Endothelial cell of umbilical vein (primary cell): ENCODE measurements around the gene SAMD11. TPM values are rescaled to one million over a fixed set of nuclear protein-coding genes. Genes with fewer than 3 reads are reported as not detected.

Source experiments
- BruUV-seq: library from RNA; stranded (reverse); fragments of 400-500 nt; replicated peaks from 2 replicates; lab custom pipeline; 2021; lab: Mats Ljungman, UMichigan
- CTCF ChIA-PET: fragments of 300-600, 350-600 bp; sonication (Branson Sonifier 250); formaldehyde crosslinking; loops from one replicate; lab custom pipeline; 2021; ENCODE audit warnings: antibody characterized with exemption, inconsistent platforms; lab: Charles Lee
- POLR2A ChIA-PET: fragments of 300-600, 350-600 bp; sonication (Branson Sonifier 250); formaldehyde crosslinking; loops from one replicate; lab custom pipeline; 2021; ENCODE audit warnings: antibody characterized with exemption, inconsistent platforms; lab: Charles Lee
- DNase-seq: peaks from one replicate; pipeline ENCODE4 v3.0.0-alpha.2; 2011; ENCODE audit warnings: low read depth, low spot score
- FAIRE-seq: peaks from 2 replicates; lab custom pipeline; 2011; peaks lifted over from hg19 to GRCh38; lab: Jason Lieb, UNC
- H2AFZ ChIP-seq: 2 replicates; pipeline ENCODE4 v1.6.0; 2012; ENCODE audit warnings: low read depth, low read length, control low read depth, inconsistent platforms
- H3K27ac ChIP-seq: 2 replicates; pipeline ENCODE4 v1.5.1; 2011; ENCODE audit warnings: low read depth, mild to moderate bottlenecking, control low read depth, low read length, moderate library complexity; ENCODE audit not compliant: insufficient read depth
- H3K27me3 ChIP-seq, 2 experiments: 2 replicates each; pipeline versions ENCODE4 v1.6.0 to v1.6.1; 2011; ENCODE audit warnings: low read length in 2 of 2, mixed read lengths in 1 of 2; ENCODE audit not compliant: control insufficient read depth in 2 of 2, insufficient read depth in 2 of 2
- H3K36me3 ChIP-seq, 2 experiments: 2 replicates in 1 of 2; 3 replicates in 1 of 2; pipeline ENCODE4 v1.5.1; 2011; ENCODE audit warnings: low read length in 2 of 2, mild to moderate bottlenecking in 1 of 2, moderate library complexity in 1 of 2; ENCODE audit not compliant: control insufficient read depth in 2 of 2, insufficient read depth in 2 of 2; ENCODE audit errors: extremely low read depth in 1 of 2
- H3K4me1 ChIP-seq: 3 replicates; pipeline ENCODE4 v1.5.1; 2011; ENCODE audit warnings: mild to moderate bottlenecking, low read length; ENCODE audit not compliant: control insufficient read depth, insufficient read depth; ENCODE audit errors: extremely low read depth
- H3K4me2 ChIP-seq: 2 replicates; pipeline ENCODE4 v1.6.1; 2011; ENCODE audit warnings: low read length, control low read depth, mixed read lengths; ENCODE audit not compliant: insufficient read depth
- H3K4me3 ChIP-seq, 3 experiments: fragments of 200-600 bp in 1 of 3; sonication (generic), shearing (Covaris generic) in 1 of 3; replicated peaks in 1 of 3; 2 replicates each; pipeline ENCODE4 v1.5.1; 2011 to 2016; ENCODE audit warnings: control low read depth in 3 of 3, low read length in 3 of 3, mild to moderate bottlenecking in 2 of 3, inconsistent platforms in 1 of 3, low read depth in 1 of 3, moderate library complexity in 1 of 3; ENCODE audit not compliant: insufficient read depth in 1 of 3
- H3K79me2 ChIP-seq: 2 replicates; pipeline ENCODE4 v1.6.0; 2012; ENCODE audit warnings: low read length, inconsistent platforms; ENCODE audit not compliant: control insufficient read depth, insufficient read depth
- H3K9ac ChIP-seq: replicated peaks from 2 replicates; pipeline ENCODE3; 2011; ENCODE audit warnings: low read length, control low read depth; ENCODE audit not compliant: insufficient read depth; ENCODE audit errors: extremely low read depth
- H3K9me1 ChIP-seq: replicated peaks from 3 replicates; pipeline ENCODE4 v1.6.0; 2011; ENCODE audit warnings: mild to moderate bottlenecking, low read length; ENCODE audit not compliant: control insufficient read depth, insufficient read depth; ENCODE audit errors: extremely low read depth
- H3K9me3 ChIP-seq: replicated peaks from 2 replicates; pipeline ENCODE4 v1.5.1; 2012; ENCODE audit warnings: low read length, inconsistent platforms; ENCODE audit not compliant: control insufficient read depth, insufficient read depth
- H4K20me1 ChIP-seq: replicated peaks from 2 replicates; pipeline ENCODE3; 2011; ENCODE audit warnings: mild to moderate bottlenecking, low read length; ENCODE audit not compliant: control insufficient read depth, insufficient read depth; ENCODE audit errors: extremely low read depth
- CTCF ChIP-seq, 2 donors: IDR thresholded peaks; 1 replicate in 1 of 2; 2 replicates in 1 of 2; pipeline ENCODE4 v1.5.1; 2011; ENCODE audit warnings: low read length in 2 of 2, mild to moderate bottlenecking in 2 of 2, moderate library complexity in 2 of 2, control low read depth in 1 of 2, inconsistent platforms in 1 of 2, low read depth in 1 of 2; ENCODE audit not compliant: insufficient read depth in 1 of 2; ENCODE audit errors: extremely low read depth in 1 of 2
- EZH2 ChIP-seq: IDR thresholded peaks from 2 replicates; pipeline ENCODE4 v1.6.1; 2012; ENCODE audit warnings: borderline replicate concordance, low read depth, mild to moderate bottlenecking, moderate library complexity, low read length, inconsistent platforms; ENCODE audit not compliant: severe bottlenecking
- FOS ChIP-seq: IDR thresholded peaks from 2 replicates; pipeline ENCODE4 v1.6.1; 2011; ENCODE audit warnings: mild to moderate bottlenecking, low read length, moderate library complexity, borderline replicate concordance; ENCODE audit not compliant: insufficient read depth
- GATA2 ChIP-seq: IDR thresholded peaks from 2 replicates; pipeline ENCODE4 v1.7.0; 2011; ENCODE audit warnings: low read depth, mild to moderate bottlenecking, moderate library complexity, mixed read lengths, low read length; ENCODE audit not compliant: insufficient read length, insufficient read depth
- JUN ChIP-seq: IDR thresholded peaks from 2 replicates; pipeline ENCODE4 v1.6.1; 2011; ENCODE audit warnings: borderline replicate concordance, low read depth; ENCODE audit not compliant: insufficient read length, insufficient read depth
- MAX ChIP-seq: IDR thresholded peaks from 2 replicates; pipeline ENCODE4 v1.6.1; 2011; ENCODE audit not compliant: insufficient read depth, insufficient read length
- MYC ChIP-seq: IDR thresholded peaks from one replicate; pipeline ENCODE4 v1.6.1; 2011; ENCODE audit warnings: mild to moderate bottlenecking, low read depth, low read length
- POLR2A ChIP-seq: IDR thresholded peaks from 2 replicates; pipeline ENCODE4 v1.6.1; 2012; ENCODE audit warnings: low read depth, mild to moderate bottlenecking, control low read depth, low read length
- POLR2AphosphoS5 ChIP-seq: IDR thresholded peaks from 2 replicates; pipeline ENCODE4 v1.6.1; 2012; ENCODE audit warnings: low read depth, mild to moderate bottlenecking, control low read depth, low read length, moderate library complexity; ENCODE audit not compliant: insufficient read depth
- dilution Hi-C: fragments of 300-500 bp; cut with MboI; formaldehyde crosslinking; loops from one replicate; pipeline ENCODE4 v1.15.0; 2019; ENCODE audit warnings: low sequenced_read_pairs; ENCODE audit not compliant: extremely low pct_ligation_motif_present
- intact Hi-C: fragments of 100-400 bp; cut with micrococcal nuclease; formaldehyde crosslinking; loops from one replicate; pipeline ENCODE4 v1.10.0; 2022
- polyA plus RNA-seq, 4 experiments: library from polyadenylated mRNA; depleted of rRNA in 3 of 4; stranded (reverse) in 3 of 4; unstranded in 1 of 4; fragments of >200 nt; gene quantifications; 2 replicates each; pipeline versions ENCODE4 v1.2.1 to v1.2.3, GENCODE V29; 2011 to 2012; ENCODE audit warnings: missing spikeins in 1 of 4
- total RNA-seq: library from RNA; stranded (reverse); gene quantifications from 2 replicates; pipeline ENCODE4 v1.2.3, GENCODE V29; 2021

SAMD11 gene
- total and polyA plus RNA-seq, 2 donors (not counting 3 experiments of a cell fraction or from before 2014, with no cell fraction given): not detected

- Histone ChIP-seq H4K20me1 (no peaks in the 10 kb centered on the region), H3K36me3 (no peaks in the 10 kb centered on the region), H3K4me2 (no peak overlapping the region), H3K9me3 (no peaks in the 10 kb centered on the region), H3K79me2 (no peaks in the 10 kb centered on the region), H3K27me3 (peaks cover 12 to 13% of the 10 kb centered on the region in 2 experiments), H3K4me1 (no peaks in the 10 kb centered on the region), H3K9ac (no peak overlapping the region), H3K4me3 (no peak overlapping the region), H3K27ac (no peak overlapping the region), H3K9me1 (no peaks in the 10 kb centered on the region), H2AFZ (no peak overlapping the region)
- dilution Hi-C loops: no loop called here
- intact Hi-C loops: loop anchor here (5.0 kb wide), 1 partner anchor 37 kb away; the partner anchor contains the start of gene NOC2L
- no TSS peak for BruUV-seq
- ChIA-PET POLR2A (no interaction called here), CTCF (interaction anchor here (1.0 kb wide), 3 partner anchors 16 to 82 kb away, joined by 3 to 4 read pairs (median 3); no protein-coding TSS in a partner anchor)
- no peak for TF ChIP-seq CTCF (IDR thresholded peaks at IDR 0.05; ENCODE audit: extremely low read depth in 1 of 2, insufficient read depth in 1 of 2, low read depth in 1 of 2, low read length in 2 of 2)
- TF ChIP-seq MAX: no peak
- no peak for TF ChIP-seq FOS
- no peak for TF ChIP-seq POLR2AphosphoS5
- no peak for TF ChIP-seq MYC
- no peak for TF ChIP-seq EZH2
- no peak for TF ChIP-seq POLR2A
- no peak for TF ChIP-seq JUN
- TF ChIP-seq GATA2: no peak
- FAIRE-seq: no peak
- no peak for DNase-seq
Observed at GRCh38 chr1:920010-920409, 3.7 kb upstream of the SAMD11 start.
